Adrenal gland (tissue), 5 donors: ENCODE data around the gene LIMS1.

ENCODE experiments used
- CTCF ChIP-seq, 6 experiments: fragments of 450-650 bp in 4 of 6; fragments of 200-600 bp in 2 of 6; sonication (generic) in 1 of 6; IDR thresholded peaks; 1 replicate in 5 of 6; 2 replicates in 1 of 6; pipeline versions ENCODE4 v1.5.1 to v1.8.0; 2016 to 2021; ENCODE audit warnings: antibody characterized with exemption in 6 of 6, mild to moderate bottlenecking in 2 of 6, moderate library complexity in 1 of 6
- POLR2A ChIP-seq, 2 donors: fragments of 450-650 bp; IDR thresholded peaks; one replicate each; pipeline ENCODE4 v1.6.1; 2017; ENCODE audit warnings: antibody characterized with exemption in 2 of 2, mild to moderate bottlenecking in 2 of 2, moderate library complexity in 1 of 2
- donor health status: DM: no; HTN: no; CAD: no.

- TF ChIP-seq CTCF (IDR thresholded peaks at IDR 0.05) (no peak), POLR2A (IDR thresholded peaks at IDR 0.05) (no peak)
Observed at GRCh38 chr2:108604196-108604595, 69.9 kb downstream of the LIMS1 start.
